Measurements from ENCODE around the gene NPC1. TPM values are rescaled to one million over a fixed set of nuclear protein-coding genes. Genes with fewer than 3 reads are reported as not detected.

Gene NPC1
- total RNA-seq, 1 donor: 51.3 TPM

DNA sequence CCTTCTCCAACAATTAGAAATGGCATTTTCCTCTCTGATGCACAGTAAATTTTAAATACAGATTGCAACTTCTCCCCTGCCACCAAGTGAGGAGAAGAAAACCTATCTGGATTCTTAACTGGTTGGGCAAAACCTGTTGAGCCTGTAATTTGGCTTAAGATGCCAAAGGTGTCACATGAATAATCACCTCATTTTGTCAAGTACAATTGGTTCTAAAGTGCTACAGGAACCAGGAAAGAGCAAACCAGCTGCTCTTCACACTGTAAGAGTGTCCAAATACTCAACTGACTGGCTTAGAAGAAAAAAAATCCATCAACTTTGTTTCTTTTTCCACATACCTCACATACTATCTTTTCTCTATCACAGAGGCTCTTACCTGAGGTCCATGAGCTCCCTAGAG is 35.4 kb downstream of the NPC1 start:
- TF ChIP-seq, protein P1, sequence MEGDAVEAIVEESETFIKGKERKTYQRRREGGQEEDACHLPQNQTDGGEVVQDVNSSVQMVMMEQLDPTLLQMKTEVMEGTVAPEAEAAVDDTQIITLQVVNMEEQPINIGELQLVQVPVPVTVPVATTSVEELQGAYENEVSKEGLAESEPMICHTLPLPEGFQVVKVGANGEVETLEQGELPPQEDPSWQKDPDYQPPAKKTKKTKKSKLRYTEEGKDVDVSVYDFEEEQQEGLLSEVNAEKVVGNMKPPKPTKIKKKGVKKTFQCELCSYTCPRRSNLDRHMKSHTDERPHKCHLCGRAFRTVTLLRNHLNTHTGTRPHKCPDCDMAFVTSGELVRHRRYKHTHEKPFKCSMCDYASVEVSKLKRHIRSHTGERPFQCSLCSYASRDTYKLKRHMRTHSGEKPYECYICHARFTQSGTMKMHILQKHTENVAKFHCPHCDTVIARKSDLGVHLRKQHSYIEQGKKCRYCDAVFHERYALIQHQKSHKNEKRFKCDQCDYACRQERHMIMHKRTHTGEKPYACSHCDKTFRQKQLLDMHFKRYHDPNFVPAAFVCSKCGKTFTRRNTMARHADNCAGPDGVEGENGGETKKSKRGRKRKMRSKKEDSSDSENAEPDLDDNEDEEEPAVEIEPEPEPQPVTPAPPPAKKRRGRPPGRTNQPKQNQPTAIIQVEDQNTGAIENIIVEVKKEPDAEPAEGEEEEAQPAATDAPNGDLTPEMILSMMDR (IDR thresholded peaks at IDR 0.05; ENCODE audit: insufficient read depth, low read length): no peak
- no peak for DNase-seq (ENCODE audit: low read depth)
- H3K4me3 ChIP-seq (ENCODE audit: low read depth, low read length): no peak overlapping the region

DNA sequence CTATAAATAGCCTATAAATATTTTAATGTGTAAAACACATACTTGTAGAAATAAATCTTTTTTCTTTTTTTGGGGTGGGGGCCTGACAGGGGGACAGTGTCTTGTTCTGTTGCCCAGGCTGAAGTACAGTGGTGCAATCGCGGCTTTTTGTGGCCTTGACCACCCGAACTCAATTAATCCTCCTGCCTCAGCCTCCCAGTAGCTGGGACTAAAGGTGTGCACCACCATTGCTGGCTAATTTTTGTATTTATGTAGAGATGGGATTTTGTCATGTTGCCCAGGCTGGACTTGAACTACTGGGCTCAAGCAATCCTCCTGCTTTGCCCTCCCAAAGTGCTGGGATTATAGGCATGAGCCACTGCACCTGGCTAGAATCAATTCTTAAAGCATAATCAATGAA is 37.6 kb downstream of the NPC1 start:
- TF ChIP-seq, protein P1 (IDR thresholded peaks at IDR 0.05; ENCODE audit: insufficient read depth, low read length): no peak
- DNase-seq (ENCODE audit: low read depth): no peak
- H3K4me3 ChIP-seq (ENCODE audit: low read depth, low read length): no peak overlapping the region

DNA sequence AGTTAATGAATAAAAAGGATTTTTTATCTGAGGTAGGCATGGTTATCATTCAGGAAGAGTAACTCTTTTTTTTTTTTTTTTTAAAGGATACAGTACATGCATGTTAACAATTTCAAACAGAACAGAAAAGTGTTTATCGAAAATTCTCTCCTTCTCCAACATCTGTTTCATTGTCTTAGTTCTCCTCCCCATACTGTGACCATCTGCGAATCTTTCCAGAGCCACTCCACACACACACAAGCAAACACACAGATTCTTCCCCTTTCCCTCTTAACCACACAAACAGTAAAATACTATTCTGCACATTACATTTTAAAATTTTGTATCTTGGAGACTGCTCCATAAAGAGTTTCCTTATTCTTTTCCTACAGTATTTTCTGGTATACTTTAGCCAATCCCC is 38.0 kb downstream of the NPC1 start:
- DNase-seq (ENCODE audit: low read depth): no peak
- TF ChIP-seq, protein P1 (IDR thresholded peaks at IDR 0.05; ENCODE audit: insufficient read depth, low read length): no peak
- H3K4me3 ChIP-seq (ENCODE audit: low read depth, low read length): no peak overlapping the region

DNA sequence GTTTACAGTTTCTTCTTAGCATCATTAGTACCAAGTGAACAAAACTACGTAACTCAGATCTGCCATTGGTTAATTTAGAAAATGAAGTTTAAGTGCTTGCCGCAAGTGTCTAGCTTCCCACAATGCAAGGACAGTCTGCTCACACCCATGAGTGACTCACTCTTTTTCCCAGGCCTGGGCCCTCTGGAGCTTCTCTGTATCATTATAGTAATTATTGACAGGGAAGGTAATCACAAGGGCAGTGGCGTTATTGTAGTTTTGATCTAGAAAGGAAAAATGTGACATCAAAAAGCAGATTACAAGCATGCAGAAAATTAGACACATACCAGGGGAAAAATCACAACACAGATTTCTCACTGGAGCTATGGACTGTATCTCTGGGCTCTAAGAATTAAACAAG is 38.5 kb downstream of the NPC1 start:
- TF ChIP-seq, protein P1 (IDR thresholded peaks at IDR 0.05; ENCODE audit: insufficient read depth, low read length): no peak
- no peak for DNase-seq (ENCODE audit: low read depth)

DNA sequence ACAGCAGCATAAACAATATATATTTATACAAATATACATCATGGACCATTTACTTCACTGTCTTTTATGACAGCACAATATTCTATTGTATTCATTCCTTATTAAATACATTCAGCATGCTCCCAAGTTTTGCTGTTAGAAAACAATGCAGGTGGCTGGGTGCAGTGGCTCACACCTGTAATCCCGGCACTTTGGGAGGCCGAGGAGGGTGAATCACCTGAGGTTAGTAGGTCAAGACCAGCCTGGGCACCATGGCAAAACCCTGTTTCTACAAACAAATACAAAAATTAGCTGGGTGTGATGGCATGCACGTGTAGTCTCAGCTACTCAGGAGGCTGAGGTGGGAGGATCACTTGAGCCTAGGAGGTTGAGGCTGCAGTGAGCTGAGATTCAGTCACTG is 39.0 kb downstream of the NPC1 start:
- TF ChIP-seq, protein P1 (IDR thresholded peaks at IDR 0.05; ENCODE audit: insufficient read depth, low read length): no peak
- DNase-seq (ENCODE audit: low read depth): no peak
- H3K4me3 ChIP-seq (ENCODE audit: low read depth, low read length): no peak overlapping the region

More for the DNA sequence above, 38.5 kb downstream of the NPC1 start:
- H3K4me3 ChIP-seq (ENCODE audit: low read depth, low read length): no peak overlapping the region

DNA sequence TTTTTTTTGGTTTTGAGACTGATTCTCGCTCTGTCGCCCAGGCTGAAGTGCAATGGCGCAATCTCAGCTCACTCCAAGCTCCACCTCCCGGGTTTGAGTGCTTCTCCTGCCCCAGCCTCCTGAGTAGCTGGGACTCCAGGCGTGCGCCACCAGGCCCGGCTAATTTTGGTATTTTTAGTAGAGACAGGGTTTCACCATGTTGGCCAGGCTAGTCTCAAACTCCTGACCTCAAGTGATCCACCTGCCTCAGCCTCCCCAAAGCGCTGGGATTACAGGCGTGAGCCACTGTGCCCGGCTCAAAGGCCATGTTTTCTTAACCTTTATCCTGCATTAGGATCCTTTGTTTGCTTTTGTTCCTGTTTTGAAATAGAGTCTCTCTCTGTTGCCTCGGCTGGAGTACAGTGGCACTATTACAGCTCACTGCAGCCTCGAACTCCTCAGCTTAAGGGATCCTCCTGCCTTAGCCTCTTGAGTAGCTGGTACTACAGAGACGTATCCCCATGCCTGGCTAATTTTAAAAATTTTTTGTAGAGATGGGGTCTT is 41.0 kb downstream of the NPC1 start:
- TF ChIP-seq, protein P1 (IDR thresholded peaks at IDR 0.05; ENCODE audit: insufficient read depth, low read length): no peak
- DNase-seq (ENCODE audit: low read depth): no peak
- H3K4me3 ChIP-seq (ENCODE audit: low read depth, low read length): no peak overlapping the region

DNA sequence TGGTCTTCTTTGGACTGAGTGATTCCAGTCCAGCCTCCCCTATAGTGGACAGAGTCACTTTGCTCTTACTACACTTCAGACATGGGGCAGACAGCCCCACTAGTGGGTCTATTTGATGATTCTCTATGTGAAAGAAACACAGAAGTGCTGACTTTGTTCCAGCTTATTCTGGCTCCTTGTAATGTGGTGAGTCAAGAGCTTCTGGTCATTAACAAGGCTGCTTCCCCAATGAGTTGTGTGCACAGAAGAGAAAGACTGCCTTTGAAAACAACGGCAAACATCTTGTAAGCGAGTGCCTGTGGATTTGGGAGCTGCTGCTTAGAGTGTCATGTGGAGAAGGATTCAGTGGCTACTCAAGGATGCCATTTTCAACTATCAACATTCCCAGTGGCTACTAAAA is 43.8 kb downstream of the NPC1 start:
- DNase-seq (ENCODE audit: low read depth): no peak
- TF ChIP-seq, protein P1 (IDR thresholded peaks at IDR 0.05; ENCODE audit: insufficient read depth, low read length): no peak

More for the DNA sequence above, 43.8 kb downstream of the NPC1 start:
- no peak overlapping the region for H3K4me3 ChIP-seq (ENCODE audit: low read depth, low read length)

Measured in fibroblast of the aortic adventitia (primary cell).